Astrocyte of the cerebellum (primary cell): ENCODE measurements around the gene OPTN.

Source experiments
- DNase-seq: peaks from one replicate; pipeline ENCODE4 v3.0.0-alpha.2; 2011; ENCODE audit warnings: low read depth
- H3K4me3 ChIP-seq: 2 replicates; pipeline ENCODE4 v1.5.1; 2011; ENCODE audit warnings: mild to moderate bottlenecking, low read depth, low read length, moderate library complexity
- CTCF ChIP-seq: IDR thresholded peaks from 2 replicates; pipeline ENCODE4 v1.5.1; 2012; ENCODE audit warnings: low read length, low read depth, moderate library complexity, mild to moderate bottlenecking; ENCODE audit errors: missing control alignments
- in situ Hi-C: cut with HindIII; loops from 2 replicates; pipeline ENCODE4 v1.10.0; 2017; ENCODE audit warnings: low sequenced_read_pairs

The OPTN gene

GRCh38 chr10:13062803-13063202, 37.2 kb upstream of the OPTN start:
- no peak for TF ChIP-seq CTCF
- in situ Hi-C loops: loop anchor here (25.0 kb wide), 1 partner anchor 851 kb away; no protein-coding TSS in a partner anchor
- H3K4me3 ChIP-seq: no peak overlapping the region
- DNase-seq: no peak

- in situ Hi-C loops: loop anchor here (25.0 kb wide), 1 partner anchor 854 kb away; no protein-coding TSS in a partner anchor
- no peak for TF ChIP-seq CTCF
These were observed 33.4 kb upstream of the OPTN start for GRCh38 chr10:13066527-13066926.

GRCh38 chr10:13067431-13067830, 32.5 kb upstream of the OPTN start:
- no peak for TF ChIP-seq CTCF
- in situ Hi-C loops: loop anchor here (25.0 kb wide), 1 partner anchor 855 kb away; no protein-coding TSS in a partner anchor
- no peak overlapping the region for H3K4me3 ChIP-seq

More at GRCh38 chr10:13066527-13066926, 33.4 kb upstream of the OPTN start:
- DNase-seq: no peak
- H3K4me3 ChIP-seq: no peak overlapping the region

GRCh38 chr10:13068071-13068470, 31.9 kb upstream of the OPTN start:
- TF ChIP-seq CTCF: no peak
- no peak for DNase-seq
- H3K4me3 ChIP-seq: no peak overlapping the region
- in situ Hi-C loops: loop anchor here (25.0 kb wide), 1 partner anchor 856 kb away; no protein-coding TSS in a partner anchor

More at GRCh38 chr10:13067431-13067830, 32.5 kb upstream of the OPTN start:
- DNase-seq: no peak

GRCh38 chr10:13068484-13068883, 31.5 kb upstream of the OPTN start:
- no peak for TF ChIP-seq CTCF
- no peak overlapping the region for H3K4me3 ChIP-seq
- in situ Hi-C loops: loop anchor here (25.0 kb wide), 1 partner anchor 856 kb away; no protein-coding TSS in a partner anchor
- DNase-seq: no peak

- in situ Hi-C loops: loop anchor here (25.0 kb wide), 1 partner anchor 860 kb away; no protein-coding TSS in a partner anchor
These were observed 27.6 kb upstream of the OPTN start for GRCh38 chr10:13072339-13072738.

More at GRCh38 chr10:13072339-13072738, 27.6 kb upstream of the OPTN start:
- TF ChIP-seq CTCF: no peak
- DNase-seq: no peak
- no peak overlapping the region for H3K4me3 ChIP-seq
